Suprapubic skin (tissue), 4 donors: Measurements from ENCODE around the gene GPR176. TPM values are rescaled to one million over a fixed set of nuclear protein-coding genes. Genes with fewer than 3 reads are reported as not detected.

ENCODE experiments used
- DNase-seq, 2 donors: peaks; one replicate each; pipeline ENCODE4 v3.0.0-alpha.2; 2019; ENCODE audit warnings: low spot score in 2 of 2
- H3K27ac ChIP-seq: fragments of 200-600 bp; sonication (generic); one replicate; pipeline ENCODE4 v1.5.1; 2019
- H3K27me3 ChIP-seq: fragments of 200-600 bp; sonication (generic); one replicate; pipeline ENCODE4 v1.5.1; 2019
- H3K36me3 ChIP-seq: fragments of 200-600 bp; sonication (generic); one replicate; pipeline ENCODE4 v1.5.1; 2019
- H3K4me1 ChIP-seq: fragments of 200-600 bp; sonication (generic); one replicate; pipeline ENCODE4 v1.5.1; 2019
- H3K4me3 ChIP-seq: fragments of 200-600 bp; sonication (generic); one replicate; pipeline ENCODE4 v1.5.1; 2019; ENCODE audit warnings: mild to moderate bottlenecking
- H3K9me3 ChIP-seq: fragments of 200-600 bp; sonication (generic); one replicate; pipeline ENCODE4 v1.5.1; 2019
- CTCF ChIP-seq, 2 donors: fragments of 200-600 bp in 1 of 2; fragments of 450-650 bp in 1 of 2; sonication (generic) in 1 of 2; IDR thresholded peaks; one replicate each; pipeline ENCODE4 v1.5.1; 2016 to 2019; ENCODE audit warnings: antibody characterized with exemption in 2 of 2, mild to moderate bottlenecking in 1 of 2, moderate library complexity in 1 of 2
- EP300 ChIP-seq: sonication (generic); formaldehyde crosslinking; IDR thresholded peaks from one replicate; pipeline ENCODE4 v1.6.1; 2017; ENCODE audit warnings: antibody characterized with exemption
- POLR2A ChIP-seq, 2 donors: fragments of 450-650 bp; IDR thresholded peaks; one replicate each; pipeline ENCODE4 v1.6.1; 2017; ENCODE audit warnings: antibody characterized with exemption in 2 of 2, mild to moderate bottlenecking in 2 of 2, moderate library complexity in 2 of 2
- POLR2AphosphoS5 ChIP-seq, 3 donors: sonication (generic); formaldehyde crosslinking; IDR thresholded peaks; one replicate each; pipeline ENCODE4 v1.6.1; 2017; ENCODE audit warnings: antibody characterized with exemption in 3 of 3
- WGBS: methylation state at CpG from one replicate; pipeline ENCODE4 v1.1.5; 2018; 5-methylcytosine and 5-hydroxymethylcytosine counted together
- total RNA-seq, 4 donors: library from RNA; depleted of rRNA; stranded (reverse); fragments of >200 nt; gene quantifications; one replicate each; pipeline ENCODE4 v1.1.0, GENCODE V29; 2016

GPR176 gene
- total RNA-seq, 4 donors from 2014 or later, result 1.3 to 4.2 (median 2.1) TPM

DNA sequence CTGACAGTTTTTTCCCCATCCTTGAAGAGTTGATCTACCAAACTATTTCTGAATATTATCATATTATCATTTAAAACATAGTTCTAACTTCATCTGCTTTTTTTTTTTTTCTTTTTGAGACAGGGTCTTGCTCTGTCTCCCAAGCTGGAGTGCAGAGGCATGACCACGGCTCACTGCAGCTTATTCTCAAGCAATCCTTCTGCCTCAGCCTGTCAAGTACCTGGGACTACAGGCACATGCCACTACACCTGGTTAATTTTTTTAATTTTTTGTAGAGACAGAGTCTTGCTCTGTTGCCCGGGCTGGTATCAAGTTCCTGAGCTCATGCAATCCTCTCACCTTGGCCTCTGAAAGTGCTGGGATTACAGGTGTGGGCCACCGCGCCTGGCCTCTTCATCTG is 15.2 kb upstream of the GPR176 start:
- Histone ChIP-seq H3K4me3 (peak overlapping the region; percentile 74), H3K4me1 (peaks cover 34% of the 10 kb centered on the region), H3K27ac (no peak overlapping the region), H3K9me3 (no peaks in the 10 kb centered on the region), H3K36me3 (peaks cover 6% of the 10 kb centered on the region), H3K27me3 (no peaks in the 10 kb centered on the region)
- no peak for TF ChIP-seq CTCF (IDR thresholded peaks at IDR 0.05)
- 92% methylated on average over 4 of the region's 4 CpGs for WGBS
- DNase-seq, result no peak

- peaks cover under 1% of the 10 kb centered on the region for H3K36me3 ChIP-seq
- peak overlapping the region; percentile 74 for H3K4me3 ChIP-seq
- no peak for TF ChIP-seq EP300
- no peak for TF ChIP-seq POLR2AphosphoS5 (IDR thresholded peaks at IDR 0.05)
- no peak for TF ChIP-seq POLR2A (IDR thresholded peaks at IDR 0.05)
- TF ChIP-seq CTCF (IDR thresholded peaks at IDR 0.05), result no peak
- peaks cover 31% of the 10 kb centered on the region for H3K4me1 ChIP-seq
- WGBS, result 9% methylated on average over 13 of the region's 13 CpGs
- no peaks in the 10 kb centered on the region for H3K27me3 ChIP-seq
- H3K27ac ChIP-seq, result peak overlapping the region; percentile 88
- no peaks in the 10 kb centered on the region for H3K9me3 ChIP-seq
- DNase-seq, result no peak
Measured at GRCh38 chr15:39934397-39935071, 14.5 kb upstream of the GPR176 start.

GRCh38 chr15:39931615-39932014 is 11.5 kb upstream of the GPR176 start:
- no peak for DNase-seq
- WGBS, result 57% methylated on average over 3 of the region's 3 CpGs
- Histone ChIP-seq H3K4me3 (no peak overlapping the region), H3K27ac (no peak overlapping the region), H3K36me3 (no peaks in the 10 kb centered on the region), H3K4me1 (peaks cover 24% of the 10 kb centered on the region), H3K9me3 (no peaks in the 10 kb centered on the region), H3K27me3 (no peaks in the 10 kb centered on the region)
- TF ChIP-seq POLR2A (IDR thresholded peaks at IDR 0.05), result no peak
- TF ChIP-seq POLR2AphosphoS5 (IDR thresholded peaks at IDR 0.05), result no peak
- TF ChIP-seq EP300, result no peak
- TF ChIP-seq CTCF (IDR thresholded peaks at IDR 0.05), result no peak

DNA sequence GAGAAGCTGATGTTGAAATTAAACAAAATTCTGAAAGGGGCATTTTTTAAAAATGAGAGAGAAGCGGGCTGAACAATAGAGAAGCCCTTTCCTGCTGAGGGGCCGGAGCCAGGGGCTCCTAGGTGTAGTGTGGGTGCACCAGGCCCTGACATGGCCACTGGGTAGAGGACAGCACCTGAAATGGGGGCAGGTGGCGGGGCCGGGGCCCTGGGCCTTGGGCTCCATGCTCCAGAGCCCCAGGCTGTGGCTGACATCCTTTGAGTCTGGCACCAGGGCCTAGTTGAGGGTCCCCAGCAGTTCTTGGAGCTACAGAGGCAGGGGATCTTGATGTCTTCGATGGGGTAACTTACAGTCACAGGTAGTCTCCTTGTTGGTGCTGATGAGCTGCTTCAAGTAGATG is 6.5 kb upstream of the GPR176 start:
- Histone ChIP-seq H3K27ac (no peak overlapping the region), H3K36me3 (no peaks in the 10 kb centered on the region), H3K9me3 (no peaks in the 10 kb centered on the region), H3K27me3 (no peaks in the 10 kb centered on the region), H3K4me1 (no peaks in the 10 kb centered on the region), H3K4me3 (no peak overlapping the region)
- DNase-seq, result no peak
- no peak for TF ChIP-seq POLR2A (IDR thresholded peaks at IDR 0.05)
- no peak for TF ChIP-seq CTCF (IDR thresholded peaks at IDR 0.05)
- TF ChIP-seq POLR2AphosphoS5 (IDR thresholded peaks at IDR 0.05), result no peak
- TF ChIP-seq EP300, result no peak
- WGBS, result 97% methylated on average over 5 of the region's 5 CpGs

DNA sequence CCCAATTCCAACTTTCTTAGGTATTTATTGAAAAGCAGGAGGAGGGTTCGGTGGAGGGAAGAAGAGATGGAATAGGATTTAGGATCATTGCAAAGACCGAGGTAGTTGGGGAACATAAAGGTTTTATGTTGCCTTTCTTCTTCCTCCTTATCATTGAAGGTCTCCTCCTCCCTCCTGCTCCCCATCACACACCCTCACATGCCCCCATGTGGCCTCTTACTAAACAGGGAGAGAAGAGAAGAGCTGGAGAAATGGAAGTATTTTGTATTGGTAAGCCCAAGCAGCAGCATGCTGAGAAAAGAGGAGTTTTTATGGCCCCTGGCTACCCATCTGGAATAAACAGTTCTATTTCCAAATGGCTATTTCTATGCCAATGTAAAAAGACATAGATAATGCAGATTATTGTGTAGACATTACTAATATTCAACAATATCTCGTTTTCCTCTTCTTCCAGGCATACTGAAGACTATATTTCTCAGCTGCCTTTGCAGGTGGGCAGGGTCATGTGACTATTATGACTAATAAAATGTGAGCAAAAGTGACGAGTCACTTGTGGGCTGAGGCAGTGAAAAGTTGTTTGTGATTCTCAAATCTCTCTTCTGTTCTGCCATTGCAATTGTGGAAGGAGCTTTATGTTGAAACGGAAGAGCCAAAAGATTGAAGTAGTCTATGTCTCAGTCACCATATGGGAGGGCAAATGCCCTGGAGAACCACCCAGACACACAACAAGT is 5.2 kb upstream of the GPR176 start:
- no peaks in the 10 kb centered on the region for H3K27me3 ChIP-seq
- TF ChIP-seq CTCF (IDR thresholded peaks at IDR 0.05), result no peak
- no peak for TF ChIP-seq POLR2AphosphoS5 (IDR thresholded peaks at IDR 0.05)
- no peak for TF ChIP-seq EP300
- no peak for TF ChIP-seq POLR2A (IDR thresholded peaks at IDR 0.05)
- no peaks in the 10 kb centered on the region for H3K9me3 ChIP-seq
- H3K36me3 ChIP-seq, result no peaks in the 10 kb centered on the region
- WGBS, result 75% methylated on average over 5 of the region's 5 CpGs
- no peak for DNase-seq
- H3K4me3 ChIP-seq, result no peak overlapping the region
- peaks cover 10% of the 10 kb centered on the region for H3K4me1 ChIP-seq
- no peak overlapping the region for H3K27ac ChIP-seq
